ENCODE results near the gene LUZP1.

The LUZP1 gene

GRCh38 chr1:23085696-23086095, 83.0 kb downstream of the LUZP1 start:
- DNase-seq (ENCODE audit: insufficient read length, low spot score), result no peak
- no peak for FAIRE-seq
- no peak for TF ChIP-seq POLR2A (IDR thresholded peaks at IDR 0.05; ENCODE audit: low read depth, low read length)

- no peak for FAIRE-seq
- DNase-seq (ENCODE audit: insufficient read length, low spot score), result no peak
- no peak for TF ChIP-seq POLR2A (IDR thresholded peaks at IDR 0.05; ENCODE audit: low read depth, low read length)
Measured at GRCh38 chr1:23084880-23085279, 83.8 kb downstream of the LUZP1 start.

GRCh38 chr1:23083714-23084480, 84.8 kb downstream of the LUZP1 start:
- TF ChIP-seq POLR2A (IDR thresholded peaks at IDR 0.05; ENCODE audit: low read depth, low read length), result no peak
- DNase-seq (ENCODE audit: insufficient read length, low spot score), result no peak
- FAIRE-seq, result no peak

GRCh38 chr1:23081376-23081775, 87.3 kb downstream of the LUZP1 start:
- DNase-seq (ENCODE audit: insufficient read length, low spot score), result no peak
- FAIRE-seq, result no peak
- TF ChIP-seq POLR2A (IDR thresholded peaks at IDR 0.05; ENCODE audit: low read depth, low read length), result no peak

GRCh38 chr1:23080885-23081284, 87.8 kb downstream of the LUZP1 start:
- DNase-seq (ENCODE audit: insufficient read length, low spot score), result no peak
- no peak for FAIRE-seq
- no peak for TF ChIP-seq POLR2A (IDR thresholded peaks at IDR 0.05; ENCODE audit: low read depth, low read length)

- no peak for FAIRE-seq
- TF ChIP-seq POLR2A (IDR thresholded peaks at IDR 0.05; ENCODE audit: low read depth, low read length), result no peak
- DNase-seq (ENCODE audit: insufficient read length, low spot score), result no peak
Measured at GRCh38 chr1:23079025-23079424, 89.6 kb downstream of the LUZP1 start.

- FAIRE-seq, result no peak
- no peak for DNase-seq (ENCODE audit: insufficient read length, low spot score)
Measured at GRCh38 chr1:23074012-23074411, 94.6 kb downstream of the LUZP1 start.

GRCh38 chr1:23069675-23070074, 99.0 kb downstream of the LUZP1 start:
- DNase-seq (ENCODE audit: insufficient read length, low spot score) (no peak), FAIRE-seq (no peak)
- TF ChIP-seq POLR2A (IDR thresholded peaks at IDR 0.05; ENCODE audit: low read depth, low read length), result no peak

More at GRCh38 chr1:23074012-23074411, 94.6 kb downstream of the LUZP1 start:
- TF ChIP-seq POLR2A (IDR thresholded peaks at IDR 0.05; ENCODE audit: low read depth, low read length), result no peak

- FAIRE-seq, result no peak
- TF ChIP-seq POLR2A (IDR thresholded peaks at IDR 0.05; ENCODE audit: low read depth, low read length), result no peak
- DNase-seq (ENCODE audit: insufficient read length, low spot score), result no peak
Measured at GRCh38 chr1:23069149-23069548, 99.5 kb downstream of the LUZP1 start.

- no peak for FAIRE-seq
- no peak for DNase-seq (ENCODE audit: insufficient read length, low spot score)
- no peak for TF ChIP-seq POLR2A (IDR thresholded peaks at IDR 0.05; ENCODE audit: low read depth, low read length)
Measured at GRCh38 chr1:23066075-23066474, 102.6 kb downstream of the LUZP1 start.

GRCh38 chr1:23065385-23065784, 103.3 kb downstream of the LUZP1 start:
- no peak for FAIRE-seq
- DNase-seq (ENCODE audit: insufficient read length, low spot score), result no peak
- no peak for TF ChIP-seq POLR2A (IDR thresholded peaks at IDR 0.05; ENCODE audit: low read depth, low read length)

- no peak for TF ChIP-seq POLR2A (IDR thresholded peaks at IDR 0.05; ENCODE audit: low read depth, low read length)
- FAIRE-seq (no peak), DNase-seq (ENCODE audit: insufficient read length, low spot score) (no peak)
Measured at GRCh38 chr1:23062271-23062670, 106.4 kb downstream of the LUZP1 start.

GRCh38 chr1:23057301-23057700, 111.4 kb downstream of the LUZP1 start:
- DNase-seq (ENCODE audit: insufficient read length, low spot score) (no peak), FAIRE-seq (no peak)
- TF ChIP-seq POLR2A (IDR thresholded peaks at IDR 0.05; ENCODE audit: low read depth, low read length), result no peak

- no peak for FAIRE-seq
- DNase-seq (ENCODE audit: insufficient read length, low spot score), result no peak
- TF ChIP-seq POLR2A (IDR thresholded peaks at IDR 0.05; ENCODE audit: low read depth, low read length), result no peak
Measured at GRCh38 chr1:23051290-23051909, 117.3 kb downstream of the LUZP1 start.

- no peak for DNase-seq (ENCODE audit: insufficient read length, low spot score)
- FAIRE-seq, result no peak
- no peak for TF ChIP-seq POLR2A (IDR thresholded peaks at IDR 0.05; ENCODE audit: low read depth, low read length)
Measured at GRCh38 chr1:23050201-23050600, 118.5 kb downstream of the LUZP1 start.
